NCI-H345 treated with DMSO at 0.1 percent for 48 hours (cell line): Measurements from ENCODE around the gene PICK1.

Source experiments
- DNase-seq: peaks from one replicate; lab custom pipeline; 2025; ENCODE audit not compliant: unreplicated experiment; lab: John Stamatoyannopoulos, UW

The PICK1 gene

DNA sequence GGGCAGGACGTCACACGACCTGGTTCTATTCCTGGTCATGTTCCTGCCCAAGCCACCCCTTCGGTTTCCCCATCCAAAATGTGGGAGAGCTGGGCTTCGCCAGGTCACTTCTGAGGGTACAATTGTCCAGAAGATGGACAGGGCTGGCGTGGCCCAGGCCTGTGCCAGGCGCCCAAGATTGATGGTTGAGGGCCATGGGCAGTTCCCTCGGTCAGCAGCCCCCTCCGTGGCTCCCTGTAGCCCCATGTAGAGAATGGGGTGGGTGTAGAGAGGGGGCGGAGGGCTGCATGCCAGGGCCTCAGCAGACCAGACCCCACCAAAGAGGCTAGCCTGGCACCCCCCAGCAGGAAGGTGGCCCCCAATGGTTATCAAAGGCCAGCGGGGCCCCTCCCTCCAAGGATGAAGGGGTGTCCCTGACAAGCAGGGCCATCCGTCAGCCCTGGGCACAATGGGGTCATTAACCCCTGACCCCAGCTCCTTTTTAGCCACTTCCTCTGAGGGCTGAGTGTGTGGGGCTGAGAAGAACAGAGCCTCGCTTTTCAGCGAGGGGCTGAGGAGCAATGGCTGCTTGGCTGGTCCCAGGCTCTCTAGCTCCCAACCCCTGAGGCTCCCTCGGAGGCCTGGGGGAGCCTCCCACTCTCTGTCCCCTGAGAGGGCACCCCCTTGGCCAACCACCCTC, 11.0 kb upstream of the PICK1 start:
- DNase-seq = no peak

DNA sequence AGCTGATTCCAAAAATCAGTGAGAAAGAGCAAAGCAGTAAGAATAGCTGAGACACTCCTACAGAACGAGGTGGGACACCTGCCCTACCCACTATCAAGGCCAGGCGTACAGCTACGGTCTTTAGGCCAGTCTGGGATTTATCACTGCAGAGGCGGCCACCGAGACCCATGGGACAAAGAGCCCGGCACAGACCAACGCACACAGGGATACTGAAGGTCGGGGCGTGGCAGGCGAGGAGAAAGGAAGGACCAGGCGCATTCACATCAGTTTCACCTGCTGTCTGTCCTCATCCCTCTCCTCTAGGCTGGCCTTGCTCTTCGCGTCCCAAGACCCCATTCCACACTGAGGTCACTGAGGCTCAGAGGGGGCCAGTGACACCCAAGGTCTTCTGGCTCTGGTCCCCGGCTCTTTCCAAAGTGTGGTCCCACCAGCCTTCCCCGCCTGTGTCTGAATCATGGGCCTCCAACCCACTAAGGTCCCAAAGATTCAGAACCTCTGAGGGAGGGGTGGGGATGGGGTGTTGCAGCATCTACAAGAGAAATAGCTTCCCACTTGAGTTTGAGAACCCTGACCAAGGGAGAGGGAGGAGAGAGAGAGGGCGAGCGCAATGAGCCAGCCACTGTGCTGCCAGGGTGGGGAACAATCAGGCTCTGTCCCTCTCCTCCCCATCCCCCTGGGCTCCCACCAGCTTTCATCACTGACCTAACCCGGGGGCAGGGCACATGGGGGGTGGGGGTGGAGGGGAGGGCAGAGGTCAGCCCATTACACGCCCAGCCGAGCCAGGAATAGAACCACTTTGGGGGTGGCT, 7.2 kb upstream of the PICK1 start:
- DNase-seq = no peak

DNA sequence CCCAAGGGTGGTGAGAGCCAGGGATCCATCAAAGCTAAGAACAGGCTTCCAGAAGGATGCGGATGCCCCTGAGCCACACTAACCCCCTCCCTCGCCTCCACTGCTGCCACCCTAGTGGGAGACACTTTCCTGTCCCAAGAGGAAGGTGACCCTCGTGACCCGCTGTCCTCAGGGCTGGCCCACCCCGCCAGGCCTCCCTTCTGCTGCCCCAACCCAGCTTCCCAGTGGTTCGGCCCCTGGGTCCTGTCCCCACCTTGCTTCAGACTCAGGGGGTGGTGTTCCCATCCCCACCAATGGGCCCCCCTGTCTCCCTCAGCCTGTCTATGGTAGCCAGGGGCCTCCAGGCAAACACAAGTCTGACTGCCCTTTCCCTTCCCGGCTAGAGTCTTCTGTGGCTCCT, 6.5 kb upstream of the PICK1 start:
- DNase-seq = no peak

DNA sequence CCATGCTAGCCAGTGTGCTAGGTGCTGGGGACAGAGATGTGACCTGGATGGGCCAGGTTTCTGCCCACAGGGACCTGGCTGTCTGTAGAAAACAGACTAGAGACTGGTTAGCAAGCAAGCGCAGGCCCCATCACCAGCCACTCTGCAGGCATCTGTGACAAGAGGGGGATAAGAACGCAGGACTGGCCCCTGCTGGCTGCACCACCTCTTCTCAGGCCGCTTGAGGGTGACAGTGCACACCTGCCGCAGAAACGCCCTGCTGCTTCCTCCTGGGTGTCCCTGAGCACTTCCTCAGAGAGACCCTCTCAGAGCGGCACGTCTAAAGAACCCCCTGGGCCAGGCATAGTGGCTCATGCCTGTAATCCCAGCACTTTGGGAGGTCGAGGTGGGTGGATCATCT, 5.9 kb upstream of the PICK1 start:
- no peak for DNase-seq

DNA sequence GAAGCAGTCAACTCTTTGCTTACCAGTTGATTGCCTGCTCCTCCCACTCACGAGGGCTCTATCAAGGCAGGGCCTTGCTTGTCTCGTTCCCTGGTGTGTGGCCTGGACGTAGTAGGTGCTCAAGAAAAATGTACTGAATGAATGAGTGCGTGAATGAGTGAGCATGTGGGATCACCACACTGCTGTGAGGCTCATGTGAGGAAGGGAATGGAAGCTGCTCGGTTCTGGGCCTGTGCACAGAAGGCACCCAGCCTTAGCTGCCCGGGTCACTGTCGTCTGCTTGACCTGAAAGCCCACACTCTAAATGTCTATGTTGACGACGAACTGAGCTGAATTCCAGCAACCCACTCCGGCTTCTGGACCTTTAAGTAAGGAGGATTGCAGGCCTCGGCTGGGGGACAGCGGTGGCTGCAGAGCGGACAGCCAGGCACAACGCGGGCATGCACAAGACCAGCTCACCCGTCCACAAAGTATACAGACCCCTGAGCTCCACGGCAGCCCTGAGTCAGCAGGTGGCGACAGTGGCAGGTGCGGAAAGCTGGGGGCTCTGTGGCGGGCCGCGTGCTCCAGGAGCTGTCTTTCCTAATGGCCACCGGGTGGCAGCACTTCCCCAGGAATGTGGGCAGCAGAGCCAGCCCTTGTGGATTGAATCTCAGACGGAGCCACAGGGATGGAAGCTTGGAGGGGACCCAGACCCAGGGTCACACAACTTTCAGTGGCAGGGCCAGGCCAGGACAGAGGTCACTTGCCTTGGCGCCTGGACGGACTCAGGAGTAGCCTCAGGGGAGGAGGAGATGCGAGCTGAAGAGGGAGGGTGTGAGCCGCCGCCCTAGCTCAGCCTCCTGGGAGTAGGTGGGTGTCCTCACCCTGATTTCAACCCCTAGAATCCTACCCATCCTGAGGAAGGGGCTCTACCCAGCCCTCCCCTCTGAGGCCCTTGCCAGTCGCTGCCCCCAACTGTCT, 5.0 kb upstream of the PICK1 start:
- peak; percentile 36 for DNase-seq

DNA sequence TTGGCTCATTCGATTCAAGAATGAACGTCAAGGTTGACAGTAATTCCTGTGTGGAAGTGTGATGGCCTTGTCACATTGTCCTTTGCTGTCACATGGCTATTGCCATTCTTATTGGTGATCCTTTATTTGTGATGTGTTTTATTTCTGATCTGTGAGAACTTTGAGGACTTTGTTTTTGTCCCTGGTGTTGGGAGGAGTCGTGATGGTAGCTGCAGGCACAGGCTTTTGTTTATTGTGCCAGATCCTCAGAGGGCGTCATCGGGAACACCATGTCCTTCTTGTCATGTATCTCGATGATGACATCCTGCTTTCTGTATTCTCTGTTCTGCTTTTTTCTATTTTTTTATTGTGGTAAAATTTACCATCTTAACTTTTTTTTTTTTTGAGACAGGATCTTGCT, 5.6 kb downstream of the PICK1 start:
- no peak for DNase-seq

DNA sequence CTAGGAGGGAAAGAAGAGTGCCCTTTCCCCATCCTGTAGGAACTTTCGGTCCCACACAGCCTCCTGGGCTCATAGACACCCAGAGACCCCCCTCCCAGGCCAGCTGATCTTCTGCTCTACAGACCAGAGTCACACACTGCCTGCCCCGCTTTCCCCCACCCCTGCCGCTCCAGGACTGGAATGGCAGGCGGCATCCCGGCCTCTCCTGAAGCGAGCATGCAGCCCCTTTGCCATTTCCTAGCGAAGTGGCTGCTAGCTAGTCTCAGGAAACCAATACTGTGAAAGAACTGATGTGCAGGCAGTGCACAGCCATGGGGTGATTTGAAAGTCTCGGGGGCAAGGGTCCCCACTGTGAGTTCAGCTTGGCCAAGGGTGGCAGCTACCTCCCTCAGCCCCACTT, 8.3 kb downstream of the PICK1 start:
- no peak for DNase-seq

DNA sequence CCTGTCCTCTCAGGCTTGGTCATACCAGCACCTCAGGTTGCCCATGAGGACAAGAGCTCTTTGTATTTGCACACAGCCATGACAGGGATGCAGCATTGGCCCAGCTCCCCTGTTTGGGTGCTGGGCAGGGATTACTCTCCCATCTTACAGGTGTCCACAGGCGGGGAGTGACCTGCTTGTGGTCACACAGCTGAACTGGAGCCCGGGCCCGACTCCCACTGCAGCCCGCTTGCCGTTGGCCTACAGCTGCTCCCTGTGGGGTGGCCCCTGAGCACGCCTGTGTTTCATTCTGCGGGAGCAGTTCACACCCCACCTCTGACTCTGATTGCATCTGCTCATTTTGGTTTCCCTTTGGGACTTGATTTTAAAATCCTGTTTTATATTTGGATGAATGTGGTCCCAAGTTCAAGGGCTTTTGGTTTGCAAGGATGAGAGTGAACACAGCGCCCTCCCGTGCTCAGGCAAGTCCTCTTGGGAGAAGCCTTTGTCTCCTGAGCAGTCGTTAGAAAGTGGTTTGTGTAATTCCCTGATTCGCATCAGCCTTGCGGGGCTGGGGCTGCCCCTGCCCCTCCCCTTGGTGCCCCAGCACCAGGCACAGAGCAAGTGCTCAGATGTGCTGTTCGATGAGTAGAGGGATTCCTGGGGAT, 9.3 kb downstream of the PICK1 start:
- no peak for DNase-seq

DNA sequence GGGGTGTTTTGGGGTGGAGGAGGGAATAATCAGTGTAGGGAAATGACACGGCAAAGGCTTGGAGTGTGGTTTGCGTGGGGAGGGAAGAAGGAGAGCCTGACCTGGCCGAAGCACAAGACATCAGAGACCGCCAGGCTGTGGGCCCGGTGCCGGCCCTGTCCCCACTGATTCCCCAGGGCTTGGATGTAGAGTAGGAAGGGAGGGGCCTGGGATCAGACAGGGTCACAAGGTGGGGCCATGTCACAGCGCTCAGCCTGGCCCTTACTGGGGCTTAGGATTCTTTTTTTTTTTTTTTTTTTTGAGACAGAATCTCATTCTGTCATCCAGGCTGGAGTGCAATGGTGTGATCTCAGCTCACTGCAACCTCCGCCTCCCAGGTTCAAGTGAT, 9.8 kb downstream of the PICK1 start:
- no peak for DNase-seq

DNA sequence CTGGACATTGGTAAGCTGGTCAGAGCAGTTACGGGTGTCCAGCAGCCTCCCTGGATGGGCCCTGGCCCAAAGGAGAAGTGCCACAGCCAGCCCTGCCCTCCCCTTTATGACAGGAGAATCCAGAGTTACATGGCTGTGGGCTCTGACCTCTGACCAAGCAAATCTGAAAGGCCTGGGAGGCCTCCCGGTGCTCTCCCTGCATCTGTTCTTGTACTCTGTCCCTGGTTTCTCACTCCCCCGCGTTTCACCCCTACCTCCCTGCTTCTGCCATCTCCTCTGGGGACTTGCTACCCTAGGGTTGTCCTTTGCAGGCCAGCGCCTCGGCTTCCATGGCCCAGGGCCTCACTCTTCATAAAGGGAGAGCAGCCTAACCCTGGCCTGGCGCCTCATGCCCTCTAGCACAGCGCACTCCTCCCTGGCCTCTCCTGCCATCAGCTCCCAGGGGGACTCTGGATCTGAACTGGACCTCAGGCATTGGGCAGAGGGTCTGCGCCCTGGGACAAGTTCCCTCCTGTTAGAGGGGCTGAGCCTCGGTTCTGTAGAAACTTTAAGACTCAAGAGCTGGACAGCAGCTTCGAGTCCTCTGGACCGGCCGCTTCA, 10.7 kb downstream of the PICK1 start:
- no peak for DNase-seq

DNA sequence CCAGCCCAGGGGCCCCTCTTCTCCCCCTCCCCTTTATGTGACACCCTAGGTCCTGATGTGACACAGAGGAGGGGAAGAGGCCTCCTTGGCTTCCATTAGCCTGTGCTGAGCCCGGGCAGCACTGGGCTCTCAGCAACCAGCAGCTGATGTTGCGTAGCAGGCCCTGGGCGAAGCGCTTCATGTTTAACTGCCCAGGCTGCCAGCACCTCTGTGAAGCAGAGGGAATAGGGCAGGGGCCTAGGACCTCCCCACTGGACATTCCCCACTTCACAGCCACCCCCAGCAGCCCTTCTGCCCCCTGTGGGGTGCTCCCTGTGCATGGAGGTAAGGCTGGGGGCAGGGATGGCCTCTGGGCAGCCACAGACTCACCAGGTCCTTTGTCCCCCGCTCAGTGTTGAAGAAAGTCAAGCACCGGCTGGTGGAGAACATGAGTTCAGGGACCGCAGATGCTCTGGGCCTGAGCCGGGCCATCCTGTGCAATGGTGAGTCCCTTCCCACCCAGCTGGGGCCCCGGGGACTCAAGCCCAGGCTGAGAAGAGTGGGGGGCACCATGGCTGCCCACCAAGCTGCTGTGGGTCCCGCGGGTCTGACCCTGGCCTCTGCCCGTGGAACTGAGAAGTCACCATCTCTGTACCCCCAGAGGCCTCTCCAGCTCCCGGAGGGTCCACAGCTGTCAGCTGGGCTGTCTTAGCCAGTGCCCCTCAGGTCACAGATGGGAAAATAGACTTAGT, 11.6 kb downstream of the PICK1 start:
- no peak for DNase-seq

DNA sequence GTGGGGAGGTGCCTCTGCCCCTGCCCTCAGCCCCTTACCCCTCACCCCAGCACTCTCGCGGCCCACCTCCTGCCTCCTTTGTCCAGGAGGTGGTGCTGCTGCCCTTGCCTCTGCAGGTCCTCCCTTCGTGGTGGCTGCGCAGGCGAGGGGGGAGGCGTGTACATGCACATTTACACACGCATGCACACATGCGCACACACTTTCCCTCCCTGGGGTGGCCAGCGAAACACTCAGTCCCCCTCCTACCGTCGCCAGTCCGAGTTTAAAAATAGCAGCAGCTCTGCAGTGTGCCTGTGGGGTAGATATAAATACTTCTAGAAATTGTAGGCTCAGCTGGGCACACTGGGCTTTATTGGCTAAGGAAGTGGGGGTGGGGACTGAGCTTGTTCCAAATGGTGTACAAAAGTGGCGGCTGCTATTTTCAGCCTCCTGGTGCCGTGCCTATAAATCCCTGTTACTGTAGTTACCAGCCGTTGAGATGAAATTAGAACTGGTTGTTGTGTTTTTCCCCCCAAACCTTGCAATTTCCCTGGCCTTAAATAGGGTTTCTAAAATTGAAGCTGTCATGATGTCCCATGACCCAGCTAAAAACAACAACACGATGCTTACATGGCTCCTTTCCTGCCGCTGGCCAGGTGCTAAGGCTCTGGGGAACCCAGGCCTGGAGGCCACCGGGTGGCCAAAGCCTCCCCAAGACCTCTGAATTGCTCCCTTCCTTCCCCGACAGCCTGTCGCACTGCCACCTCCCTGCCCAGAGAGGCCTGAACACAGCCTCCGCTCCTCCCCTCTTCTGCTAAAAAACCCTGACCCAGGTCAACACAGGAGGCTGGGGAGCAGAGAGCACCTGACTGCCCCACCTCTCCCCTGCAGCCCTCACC, 12.4 kb downstream of the PICK1 start:
- DNase-seq = no peak

DNA sequence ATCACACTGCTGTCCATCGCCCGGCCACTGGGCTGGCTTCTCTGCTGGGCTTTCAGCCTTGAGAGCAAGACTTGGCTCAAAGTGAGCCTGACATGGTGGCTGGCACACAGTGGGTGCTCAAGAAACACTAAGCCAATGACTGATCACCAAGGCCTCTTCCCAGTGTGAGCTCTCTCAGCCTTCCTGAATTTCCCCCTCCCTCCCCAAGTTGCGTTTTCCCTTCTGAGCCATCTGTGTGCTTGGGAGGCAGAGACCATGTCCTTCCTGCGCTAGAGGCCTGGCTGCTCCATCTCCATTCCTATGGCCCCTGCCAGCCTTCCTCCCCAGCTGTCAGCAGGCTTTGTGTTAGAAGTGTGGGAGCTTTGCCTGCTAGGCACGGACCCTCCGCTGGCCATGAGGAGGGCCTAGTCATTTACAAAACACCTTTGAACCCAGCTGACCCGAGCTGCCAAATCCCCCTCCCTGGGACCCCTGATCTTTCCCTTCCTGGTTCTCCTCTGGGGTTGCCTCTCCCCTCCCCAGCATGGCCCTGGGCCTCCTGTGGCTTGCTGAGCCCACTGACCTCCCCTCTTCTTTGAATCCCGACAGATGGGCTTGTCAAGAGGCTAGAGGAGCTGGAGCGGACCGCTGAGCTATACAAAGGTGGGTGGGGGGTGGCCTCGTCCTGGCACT, 13.2 kb downstream of the PICK1 start:
- DNase-seq = no peak

DNA sequence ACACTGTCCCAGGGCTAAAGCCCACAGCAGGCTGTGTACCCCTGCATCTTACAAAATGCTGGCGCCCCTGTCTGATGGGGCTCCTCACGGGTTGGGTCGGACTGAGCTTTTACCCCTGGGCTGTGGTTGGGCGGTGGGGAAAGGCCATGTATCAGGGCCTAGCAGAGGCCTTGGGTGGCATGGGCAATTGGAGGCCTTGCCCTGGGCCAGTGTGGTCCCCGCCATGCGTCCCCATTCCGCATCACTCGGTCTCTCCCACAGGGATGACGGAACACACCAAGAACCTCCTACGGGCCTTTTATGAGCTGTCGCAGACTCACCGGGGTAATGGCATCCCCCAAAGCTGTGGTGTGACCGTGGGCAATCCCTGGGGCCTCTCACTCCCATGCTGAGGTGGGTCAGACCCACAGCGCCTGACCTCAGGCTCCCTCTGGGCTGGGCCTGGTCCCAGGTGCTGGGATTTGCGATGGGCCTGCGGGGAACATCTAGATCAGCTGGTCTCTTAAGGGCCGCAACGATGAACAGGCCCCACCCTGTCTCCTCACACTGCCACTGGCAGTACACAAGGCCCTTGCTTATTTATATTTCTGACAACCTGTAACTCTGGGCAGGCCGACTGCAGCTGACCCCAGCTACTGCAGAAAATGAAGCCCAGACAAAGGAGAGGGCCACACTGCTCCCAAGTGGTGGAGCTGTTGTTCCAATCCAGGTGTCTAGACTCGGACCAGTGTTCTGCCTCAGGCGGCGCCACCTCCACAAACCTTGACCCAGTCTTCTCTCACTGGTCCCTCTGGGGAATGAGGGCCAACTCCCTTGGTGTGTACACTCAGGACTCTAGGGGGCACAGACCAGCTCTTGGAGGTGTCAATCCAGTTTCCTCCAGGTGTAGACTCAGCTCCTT, 14.5 kb downstream of the PICK1 start:
- DNase-seq = no peak

DNA sequence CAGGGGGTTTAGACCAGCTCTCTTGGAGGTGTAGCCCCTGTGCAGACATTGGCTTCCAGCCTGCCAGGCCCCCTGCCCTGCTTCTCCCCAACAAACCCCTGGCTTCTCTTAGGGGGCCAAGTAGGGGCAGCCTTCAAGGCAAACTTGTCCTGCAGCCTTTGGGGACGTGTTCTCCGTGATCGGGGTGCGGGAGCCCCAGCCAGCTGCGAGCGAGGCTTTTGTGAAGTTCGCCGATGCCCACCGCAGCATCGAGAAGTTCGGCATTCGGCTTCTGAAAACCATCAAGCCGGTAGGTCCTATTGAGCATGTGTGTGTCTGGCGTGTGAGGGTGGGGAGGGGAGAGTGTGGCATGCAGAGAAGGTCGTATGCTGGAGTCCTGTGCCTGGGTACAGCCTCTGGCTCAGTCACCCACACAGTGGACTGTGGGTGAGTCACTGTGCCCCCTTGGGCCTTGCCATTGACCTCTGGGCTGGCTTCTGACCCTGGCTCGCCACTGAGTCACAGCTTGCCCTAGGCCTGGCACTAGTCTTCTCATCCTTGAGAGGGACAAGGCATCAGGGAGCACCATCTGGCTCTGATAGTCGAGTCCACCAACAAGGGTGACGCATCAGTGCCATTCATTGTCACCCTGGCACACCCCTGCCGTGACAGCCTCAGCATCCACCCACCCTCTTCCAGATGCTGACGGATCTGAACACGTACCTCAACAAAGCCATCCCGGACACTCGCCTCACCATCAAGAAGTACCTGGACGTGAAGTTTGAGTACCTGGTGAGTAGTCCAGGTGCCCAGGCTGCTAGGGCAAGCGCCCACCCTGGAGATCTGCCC, 15.3 kb downstream of the PICK1 start:
- no peak for DNase-seq
